Measurements from ENCODE around the gene TGIF2.

Gene TGIF2

GRCh38 chr20:36571564-36572504, 1.6 kb upstream of the TGIF2 start (continued):
- TF ChIP-seq GLIS1 (tag by site-specific recombination; IDR thresholded peaks at IDR 0.05) (no peak), FEZF1 (tag by site-specific recombination; IDR thresholded peaks at IDR 0.05) (no peak), ZNF18 (tag by site-specific recombination; IDR thresholded peaks at IDR 0.05) (no peak)

- Histone ChIP-seq H3K9me3 (ENCODE audit: control insufficient read depth, insufficient read depth, low read depth, low read length) (no peaks in the 10 kb centered on the region), H3K27ac (ENCODE audit: extremely low read depth, low read depth, low read length) (peak overlapping the region; percentile 18; the same call in 1 of the 2 replicates), H3K36me3 (ENCODE audit: control insufficient read depth in 2 of 2, insufficient read depth in 1 of 2, low read length in 2 of 2) (no peaks in the 10 kb centered on the region; a peak in 1 of 3 replicates), H3K4me3 (ENCODE audit: low read depth, low read length) (peak overlapping the region; percentile 47), H3K4me1 (ENCODE audit: control insufficient read depth, insufficient read depth, low read length) (peaks cover 4% of the 10 kb centered on the region; the same call in 1 of the 2 replicates)
- CTCF ChIA-PET = interaction anchor here (0.7 kb wide), 1 partner anchor 16 kb away, joined by 3 read pairs; no protein-coding TSS in a partner anchor
- POLR2A ChIA-PET = interaction anchor here (0.6 to 3.1 kb wide), 7 partner anchors 11 to 802 kb away, joined by 3 to 26 read pairs (median 6); partner anchors contain the start of gene RAB5IF
- TF ChIP-seq ZBTB8A (tag by site-specific recombination; IDR thresholded peaks at IDR 0.05) = no peak
- TF ChIP-seq ZNF707 (tag by site-specific recombination; IDR thresholded peaks at IDR 0.05) = no peak
- no peak for TF ChIP-seq OSR2 (tag by site-specific recombination; IDR thresholded peaks at IDR 0.05)
- TF ChIP-seq ZBTB48 (tag by site-specific recombination; IDR thresholded peaks at IDR 0.05) = peak; percentile 73
- no peak for TF ChIP-seq ZNF664 (tag by site-specific recombination; IDR thresholded peaks at IDR 0.05)
- no peak for TF ChIP-seq ZNF202 (tag by site-specific recombination; IDR thresholded peaks at IDR 0.05; ENCODE audit: borderline replicate concordance)
- 0 out of 2 replicates have a peak, but pooled peaks have one; percentile 21 for TF ChIP-seq HIC1 (tag by site-specific recombination; IDR thresholded peaks at IDR 0.05)
- TF ChIP-seq ZBTB17 (tag by site-specific recombination; IDR thresholded peaks at IDR 0.05) = peak; percentile 86
- peak; percentile 20; the same call in 1 of the 2 replicates for TF ChIP-seq ZNF341 (tag by site-specific recombination; IDR thresholded peaks at IDR 0.05; ENCODE audit: low read depth)
- peak; percentile 7; the same call in 1 of the 2 replicates for TF ChIP-seq CTCF (tag by site-specific recombination; IDR thresholded peaks at IDR 0.05)
Measured at GRCh38 chr20:36572701-36573102, 695 bp upstream of the TGIF2 start.

- H3K4me3 ChIP-seq (ENCODE audit: low read depth, low read length) = peak overlapping the region; percentile 70
- H3K9me3 ChIP-seq (ENCODE audit: control insufficient read depth, insufficient read depth, low read depth, low read length) = no peaks in the 10 kb centered on the region
- ChIA-PET CTCF (interaction anchor here (0.6 kb wide), 2 partner anchors 12 to 175 kb away, joined by 3 to 4 read pairs; no protein-coding TSS in a partner anchor), POLR2A (interaction anchor here (1.0 to 3.1 kb wide), 4 partner anchors 10 to 113 kb away, joined by 3 to 26 read pairs (median 7); partner anchors contain the start of gene RAB5IF)
- peaks cover 4% of the 10 kb centered on the region; the same call in 1 of the 2 replicates for H3K4me1 ChIP-seq (ENCODE audit: control insufficient read depth, insufficient read depth, low read length)
- H3K36me3 ChIP-seq (ENCODE audit: control insufficient read depth in 2 of 2, insufficient read depth in 1 of 2, low read length in 2 of 2) = peaks cover 0 to 7% of the 10 kb centered on the region in 2 experiments; a peak in 2 of 3 replicates
- peak overlapping the region; percentile 94 for H3K27ac ChIP-seq (ENCODE audit: extremely low read depth, low read depth, low read length)
- TF ChIP-seq ZNF521 (tag by site-specific recombination; IDR thresholded peaks at IDR 0.05) = no peak
- TF ChIP-seq ZNF157 (tag by site-specific recombination; IDR thresholded peaks at IDR 0.05) = no peak
- no peak for TF ChIP-seq ZSCAN23 (tag by site-specific recombination; IDR thresholded peaks at IDR 0.05)
- TF ChIP-seq ZNF658 (tag by site-specific recombination; IDR thresholded peaks at IDR 0.05) = no peak
- TF ChIP-seq ZNF830 (tag by site-specific recombination; IDR thresholded peaks at IDR 0.05; ENCODE audit: low read depth) = no peak
- no peak for TF ChIP-seq ZNF529 (tag by site-specific recombination; IDR thresholded peaks at IDR 0.05; ENCODE audit: insufficient replicate concordance)
- peak; percentile 100 for TF ChIP-seq GLIS1 (tag by site-specific recombination; IDR thresholded peaks at IDR 0.05)
- no peak for TF ChIP-seq ZNF785 (tag by site-specific recombination; IDR thresholded peaks at IDR 0.05)
- no peak for TF ChIP-seq HIC1 (tag by site-specific recombination; IDR thresholded peaks at IDR 0.05)
- no peak; the same call in 1 of the 2 replicates for TF ChIP-seq ZNF335 (tag by site-specific recombination; conservative IDR thresholded peaks at IDR 0.05)
- TF ChIP-seq KLF8 (tag by site-specific recombination; IDR thresholded peaks at IDR 0.05) = peak; percentile 48; the same call in 1 of the 2 replicates
- no peak for TF ChIP-seq ZNF677 (tag by site-specific recombination; IDR thresholded peaks at IDR 0.05)
Measured at GRCh38 chr20:36573798-36574365, 485 bp downstream of the TGIF2 start.
